HCT116 (cell line): ENCODE results near the gene IGSF9B. TPM values are rescaled to one million over a fixed set of nuclear protein-coding genes. Genes with fewer than 3 reads are reported as not detected.

Experiments used
- ATAC-seq: fragments of 200-7000 bp; cut with Tn5 transposase; 2 replicates; pipeline ENCODE4 v1.9.1; 2020; ENCODE audit warnings: mild to moderate bottlenecking, moderate library complexity
- BruUV-seq: library from RNA; stranded (reverse); fragments of 400-500 nt; replicated peaks from 2 replicates; lab custom pipeline; 2021; lab: Mats Ljungman, UMichigan
- CTCF ChIA-PET: fragments of 300-600 bp; sonication (Branson Sonifier 250); formaldehyde crosslinking; loops from one replicate; lab custom pipeline; 2021; ENCODE audit warnings: antibody characterized with exemption; lab: Charles Lee
- POLR2A ChIA-PET: fragments of 300-600, 350-600 bp; sonication (Branson Sonifier 250); formaldehyde crosslinking; loops from one replicate; lab custom pipeline; 2021; ENCODE audit warnings: antibody characterized with exemption; lab: Charles Lee
- RAD21 ChIA-PET, 2 experiments: fragments of 300-600 bp; sonication (Branson Sonifier 250); formaldehyde crosslinking; loops; one replicate each; lab custom pipeline; 2023; ENCODE audit warnings: low total read pairs in 2 of 2; ENCODE audit not compliant: uncharacterized antibody in 2 of 2, unreplicated experiment in 2 of 2, low non-redundant PET in 1 of 2; lab: Charles Lee
- DNase-seq: peaks from one replicate; pipeline ENCODE4 v3.0.0-alpha.2; 2010; ENCODE audit warnings: low read depth, low spot score
- H2AFZ ChIP-seq: fragments of 200-600 bp; shearing (Covaris generic), sonication (generic); 2 replicates; pipeline ENCODE4 v1.6.1; 2017; ENCODE audit warnings: low read depth, mixed run types, mixed read lengths, antibody characterized with exemption, low read length; ENCODE audit not compliant: poor library complexity, severe bottlenecking
- H3K27ac ChIP-seq: 2 replicates; pipeline ENCODE4 v1.5.1; 2012; ENCODE audit warnings: low read depth, low read length
- H3K27me3 ChIP-seq: fragments of 200-600 bp; sonication (generic); 2 replicates; pipeline ENCODE4 v1.6.1; 2016; ENCODE audit warnings: mixed run types, low read length, mixed read lengths; ENCODE audit not compliant: insufficient read depth
- H3K36me3 ChIP-seq, 2 experiments: fragments of 200-500 bp in 1 of 2; fragments of 200-600 bp in 1 of 2; sonication (Bioruptor generic) in 1 of 2; sonication (generic) in 1 of 2; 2 replicates each; pipeline versions ENCODE4 v1.5.1 to v1.6.1; 2014 to 2016; ENCODE audit warnings: low read length in 2 of 2, inconsistent platforms in 1 of 2, mixed read lengths in 1 of 2, mixed run types in 1 of 2; ENCODE audit not compliant: insufficient read depth in 2 of 2, control insufficient read depth in 1 of 2
- H3K4me1 ChIP-seq, 2 experiments: fragments of 200-600 bp in 1 of 2; sonication (generic) in 1 of 2; 2 replicates each; pipeline versions ENCODE4 v1.5.1 to v1.6.1; 2012 to 2017; ENCODE audit warnings: low read length in 2 of 2, inconsistent platforms in 1 of 2, mild to moderate bottlenecking in 1 of 2, mixed read lengths in 1 of 2, mixed run types in 1 of 2, moderate library complexity in 1 of 2; ENCODE audit not compliant: insufficient read depth in 2 of 2, control insufficient read depth in 1 of 2
- H3K4me2 ChIP-seq: fragments of 200-600 bp; sonication (generic); 2 replicates; pipeline ENCODE4 v1.6.1; 2017; ENCODE audit warnings: mixed run types, low read length, mixed read lengths
- H3K4me3 ChIP-seq, 2 experiments: fragments of 200-600 bp in 1 of 2; sonication (generic) in 1 of 2; replicated peaks in 1 of 2; 2 replicates each; pipeline ENCODE4 v1.5.1; 2011 to 2016; ENCODE audit warnings: low read length in 2 of 2, control low read depth in 1 of 2, low read depth in 1 of 2, mild to moderate bottlenecking in 1 of 2, mixed read lengths in 1 of 2, mixed run types in 1 of 2
- H3K79me2 ChIP-seq: fragments of 200-600 bp; sonication (generic); 2 replicates; pipeline ENCODE4 v1.6.1; 2017; ENCODE audit warnings: mild to moderate bottlenecking, mixed run types, low read length, moderate library complexity, mixed read lengths; ENCODE audit not compliant: insufficient read depth
- H3K9ac ChIP-seq: fragments of 200-600 bp; sonication (generic); 2 replicates; pipeline ENCODE4 v1.6.1; 2016; ENCODE audit warnings: low read length, mixed read lengths
- H3K9me2 ChIP-seq: fragments of 200-600 bp; sonication (generic), shearing (Covaris generic); 2 replicates; pipeline ENCODE4 v1.6.1; 2017; ENCODE audit warnings: mixed run types, mild to moderate bottlenecking, moderate library complexity; ENCODE audit not compliant: insufficient read depth
- H3K9me3 ChIP-seq, 2 experiments: fragments of 200-500 bp in 1 of 2; fragments of 200-600 bp in 1 of 2; sonication (Bioruptor generic) in 1 of 2; sonication (generic) in 1 of 2; 2 replicates each; pipeline ENCODE4 v1.6.1; 2014 to 2017; ENCODE audit warnings: low read length in 2 of 2, mixed read lengths in 2 of 2, inconsistent platforms in 1 of 2, low read depth in 1 of 2, mild to moderate bottlenecking in 1 of 2, mixed run types in 1 of 2, moderate library complexity in 1 of 2; ENCODE audit not compliant: control insufficient read depth in 1 of 2, insufficient read depth in 1 of 2
- H4K20me1 ChIP-seq: fragments of 200-600 bp; sonication (generic), shearing (Covaris generic); 2 replicates; pipeline ENCODE4 v1.6.1; 2017; ENCODE audit warnings: mixed run types, mild to moderate bottlenecking, moderate library complexity; ENCODE audit not compliant: insufficient read depth
- CBX3 ChIP-seq: IDR thresholded peaks from 2 replicates; pipeline ENCODE4 v1.6.1; 2012; ENCODE audit warnings: low read depth
- CEBPB ChIP-seq: IDR thresholded peaks from 2 replicates; pipeline ENCODE4 v1.6.1; 2012; ENCODE audit warnings: low read depth
- EGR1 ChIP-seq: IDR thresholded peaks from 2 replicates; pipeline ENCODE4 v1.6.1; 2012; ENCODE audit warnings: low read depth
- ELF1 ChIP-seq: IDR thresholded peaks from 2 replicates; pipeline ENCODE4 v1.6.1; 2012; ENCODE audit warnings: low read depth, borderline replicate concordance
- EZH2phosphoT487 ChIP-seq: fragments of 200-600 bp; IDR thresholded peaks from 2 replicates; pipeline ENCODE4 v1.6.1; 2018; ENCODE audit warnings: antibody characterized with exemption, borderline replicate concordance
- FOSL1 ChIP-seq: IDR thresholded peaks from 2 replicates; pipeline ENCODE4 v1.6.1; 2012; ENCODE audit warnings: low read depth
- POLR2A ChIP-seq: IDR thresholded peaks from 2 replicates; pipeline ENCODE4 v1.7.0; 2011; ENCODE audit warnings: borderline replicate concordance; ENCODE audit not compliant: insufficient read depth, insufficient read length; ENCODE audit errors: extremely low read depth
- POLR2AphosphoS5 ChIP-seq: IDR thresholded peaks from 2 replicates; pipeline ENCODE4 v1.6.1; 2011; ENCODE audit warnings: mild to moderate bottlenecking, low read depth, low read length, moderate library complexity
- YY1 ChIP-seq: IDR thresholded peaks from 2 replicates; pipeline ENCODE4 v1.6.1; 2011; ENCODE audit warnings: low read length, low read depth, moderate library complexity, mild to moderate bottlenecking; ENCODE audit not compliant: insufficient replicate concordance; ENCODE audit errors: extremely low read depth
- intact Hi-C: fragments of 100-400 bp; cut with micrococcal nuclease; formaldehyde crosslinking; loops from 2 replicates; pipeline ENCODE4 v1.10.0; 2022
- total RNA-seq: library from RNA; stranded (reverse); gene quantifications from one replicate; pipeline ENCODE4 v1.2.1, GENCODE V29; 2021; ENCODE audit not compliant: unreplicated experiment
- TF ChIP-seq, protein P1 (sequence below): IDR thresholded peaks from 2 replicates; pipeline ENCODE4 v1.6.1; 2012
- TF ChIP-seq, protein P2 (sequence below): IDR thresholded peaks from 2 replicates; pipeline ENCODE4 v1.6.1; 2011; ENCODE audit warnings: mild to moderate bottlenecking, low read length, moderate library complexity; ENCODE audit not compliant: insufficient replicate concordance; ENCODE audit errors: extremely low read depth
- TF ChIP-seq, protein P3 (sequence below), 3 experiments: fragments of 200-600 bp in 1 of 3; sonication (generic) in 1 of 3; IDR thresholded peaks in 2 of 3; conservative IDR thresholded peaks in 1 of 3; 2 replicates each; pipeline ENCODE4 v1.5.1; 2012 to 2017; ENCODE audit warnings: low read depth in 2 of 3, low read length in 2 of 3, antibody characterized with exemption in 1 of 3, borderline replicate concordance in 1 of 3, control low read depth in 1 of 3, mild to moderate bottlenecking in 1 of 3, mixed read lengths in 1 of 3, mixed run types in 1 of 3, moderate library complexity in 1 of 3; ENCODE audit not compliant: insufficient read depth in 1 of 3

IGSF9B gene
- total RNA-seq, 1 experiment from 2014 or later = 12.4 TPM

DNA sequence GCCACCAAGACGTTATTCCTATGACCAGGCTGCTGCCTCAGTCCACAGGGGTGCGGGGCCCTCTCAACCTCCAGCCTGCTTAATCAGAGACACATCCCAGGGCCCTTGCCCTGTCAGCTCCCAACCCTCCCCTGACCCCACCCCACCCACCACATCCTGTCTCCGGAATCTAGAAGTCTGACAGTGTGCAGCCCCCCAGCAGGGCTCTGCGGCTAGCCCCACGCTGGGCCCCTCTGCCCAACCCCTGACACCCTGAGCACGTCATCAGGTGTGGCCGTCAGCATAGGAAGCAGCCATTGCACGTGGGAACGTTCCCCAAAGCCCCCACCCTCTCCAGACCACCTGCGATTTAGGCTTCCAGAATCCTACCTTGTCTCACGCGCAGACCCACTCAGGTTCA is 34.3 kb upstream of the IGSF9B start:
- Histone ChIP-seq H3K79me2 (no peaks in the 10 kb centered on the region), H3K36me3 (no peaks in the 10 kb centered on the region)
- TF ChIP-seq FOSL1 (no peak), CBX3 (no peak), ELF1 (no peak), EGR1 (no peak), YY1 (no peak), EZH2phosphoT487 (no peak), POLR2A (no peak), CEBPB (no peak), POLR2AphosphoS5 (no peak)
- TF ChIP-seq, protein P1, sequence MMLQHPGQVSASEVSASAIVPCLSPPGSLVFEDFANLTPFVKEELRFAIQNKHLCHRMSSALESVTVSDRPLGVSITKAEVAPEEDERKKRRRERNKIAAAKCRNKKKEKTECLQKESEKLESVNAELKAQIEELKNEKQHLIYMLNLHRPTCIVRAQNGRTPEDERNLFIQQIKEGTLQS = no peak
- TF ChIP-seq, protein P2, sequence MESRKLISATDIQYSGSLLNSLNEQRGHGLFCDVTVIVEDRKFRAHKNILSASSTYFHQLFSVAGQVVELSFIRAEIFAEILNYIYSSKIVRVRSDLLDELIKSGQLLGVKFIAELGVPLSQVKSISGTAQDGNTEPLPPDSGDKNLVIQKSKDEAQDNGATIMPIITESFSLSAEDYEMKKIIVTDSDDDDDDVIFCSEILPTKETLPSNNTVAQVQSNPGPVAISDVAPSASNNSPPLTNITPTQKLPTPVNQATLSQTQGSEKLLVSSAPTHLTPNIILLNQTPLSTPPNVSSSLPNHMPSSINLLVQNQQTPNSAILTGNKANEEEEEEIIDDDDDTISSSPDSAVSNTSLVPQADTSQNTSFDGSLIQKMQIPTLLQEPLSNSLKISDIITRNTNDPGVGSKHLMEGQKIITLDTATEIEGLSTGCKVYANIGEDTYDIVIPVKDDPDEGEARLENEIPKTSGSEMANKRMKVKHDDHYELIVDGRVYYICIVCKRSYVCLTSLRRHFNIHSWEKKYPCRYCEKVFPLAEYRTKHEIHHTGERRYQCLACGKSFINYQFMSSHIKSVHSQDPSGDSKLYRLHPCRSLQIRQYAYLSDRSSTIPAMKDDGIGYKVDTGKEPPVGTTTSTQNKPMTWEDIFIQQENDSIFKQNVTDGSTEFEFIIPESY = no peak
- TF ChIP-seq, protein P3, sequence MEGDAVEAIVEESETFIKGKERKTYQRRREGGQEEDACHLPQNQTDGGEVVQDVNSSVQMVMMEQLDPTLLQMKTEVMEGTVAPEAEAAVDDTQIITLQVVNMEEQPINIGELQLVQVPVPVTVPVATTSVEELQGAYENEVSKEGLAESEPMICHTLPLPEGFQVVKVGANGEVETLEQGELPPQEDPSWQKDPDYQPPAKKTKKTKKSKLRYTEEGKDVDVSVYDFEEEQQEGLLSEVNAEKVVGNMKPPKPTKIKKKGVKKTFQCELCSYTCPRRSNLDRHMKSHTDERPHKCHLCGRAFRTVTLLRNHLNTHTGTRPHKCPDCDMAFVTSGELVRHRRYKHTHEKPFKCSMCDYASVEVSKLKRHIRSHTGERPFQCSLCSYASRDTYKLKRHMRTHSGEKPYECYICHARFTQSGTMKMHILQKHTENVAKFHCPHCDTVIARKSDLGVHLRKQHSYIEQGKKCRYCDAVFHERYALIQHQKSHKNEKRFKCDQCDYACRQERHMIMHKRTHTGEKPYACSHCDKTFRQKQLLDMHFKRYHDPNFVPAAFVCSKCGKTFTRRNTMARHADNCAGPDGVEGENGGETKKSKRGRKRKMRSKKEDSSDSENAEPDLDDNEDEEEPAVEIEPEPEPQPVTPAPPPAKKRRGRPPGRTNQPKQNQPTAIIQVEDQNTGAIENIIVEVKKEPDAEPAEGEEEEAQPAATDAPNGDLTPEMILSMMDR (IDR thresholded peaks at IDR 0.05 in 2 of 3, conservative IDR thresholded peaks at IDR 0.05 in 1 of 3; ENCODE audit: borderline replicate concordance in 1 of 3, insufficient read depth in 1 of 3, low read depth in 2 of 3, low read length in 2 of 3) = no peak
- TF ChIP-seq, all 23 proteins: peak for 0
- no peaks in the 10 kb centered on the region for H3K9me3 ChIP-seq
- POLR2A ChIA-PET = no interaction called here
- CTCF ChIA-PET = no interaction called here
- peaks cover 8% of the 10 kb centered on the region; the same call in 1 of the 2 replicates for H3K27me3 ChIP-seq
- no peak overlapping the region for H3K27ac ChIP-seq
- DNase-seq = no peak
- H3K4me1 ChIP-seq = no peaks in the 10 kb centered on the region
- no peak overlapping the region for H2AFZ ChIP-seq
- H3K4me2 ChIP-seq = no peak overlapping the region
- H3K4me3 ChIP-seq = no peak overlapping the region
- H3K9me2 ChIP-seq = no peaks in the 10 kb centered on the region
- no peaks in the 10 kb centered on the region for H4K20me1 ChIP-seq
- no peak overlapping the region for H3K9ac ChIP-seq
- RAD21 ChIA-PET = no interaction called here
- no peak for ATAC-seq
- BruUV-seq = no TSS peak
- intact Hi-C loops = no loop called here
